Measurements from ENCODE around the gene PTPRH. TPM values are rescaled to one million over a fixed set of nuclear protein-coding genes. Genes with fewer than 3 reads are reported as not detected.

The PTPRH gene
- total RNA-seq, 2 experiments from 2014 or later = not detected

- POLR2A ChIA-PET = interaction anchor here (0.6 kb wide), 1 partner anchor 32 kb away, joined by 7 read pairs; no protein-coding TSS in a partner anchor
- TF ChIP-seq CTCF (conservative IDR thresholded peaks at IDR 0.05; ENCODE audit: low read length) = no peak
- TF ChIP-seq EZH2phosphoT487 (IDR thresholded peaks at IDR 0.05; ENCODE audit: borderline replicate concordance, low read depth, low read length) = no peak
- intact Hi-C loops (cut with micrococcal nuclease; ENCODE audit: unreplicated experiment) = loop anchor here (2.0 kb wide), 1 partner anchor 80 kb away; the partner anchor contains the start of gene PPP6R1
- CTCF ChIA-PET (ENCODE audit: unreplicated experiment) = no interaction called here
- Histone ChIP-seq H4K20me1 (ENCODE audit: insufficient read depth, low read length) (no peaks in the 10 kb centered on the region), H3K36me3 (ENCODE audit: insufficient read depth, low read length) (no peaks in the 10 kb centered on the region), H3K4me2 (ENCODE audit: low read length) (peak overlapping the region; percentile 75), H3K79me2 (ENCODE audit: insufficient read depth, low read depth, low read length) (no peaks in the 10 kb centered on the region), H3K27ac (ENCODE audit: low read depth, low read length, poor library complexity, severe bottlenecking) (no peak overlapping the region), H3K4me1 (ENCODE audit: insufficient read depth, low read length, poor library complexity, severe bottlenecking) (peaks cover 26% of the 10 kb centered on the region), H3K9me2 (ENCODE audit: insufficient read depth, low read length) (no peaks in the 10 kb centered on the region), H2AFZ (ENCODE audit: low read length) (peak overlapping the region; percentile 10; the same call in 1 of the 2 replicates), H3K4me3 (ENCODE audit: low read depth, low read length, poor library complexity, severe bottlenecking) (peak overlapping the region; percentile 65), H3K9me3 (ENCODE audit: low read length) (no peaks in the 10 kb centered on the region)
- peak; percentile 90 for DNase-seq (ENCODE audit: low spot score)
- no TSS peak for BruUV-seq (replicated peaks)
These were observed 30.3 kb downstream of the PTPRH start for GRCh38 chr19:55178781-55179599.

DNA sequence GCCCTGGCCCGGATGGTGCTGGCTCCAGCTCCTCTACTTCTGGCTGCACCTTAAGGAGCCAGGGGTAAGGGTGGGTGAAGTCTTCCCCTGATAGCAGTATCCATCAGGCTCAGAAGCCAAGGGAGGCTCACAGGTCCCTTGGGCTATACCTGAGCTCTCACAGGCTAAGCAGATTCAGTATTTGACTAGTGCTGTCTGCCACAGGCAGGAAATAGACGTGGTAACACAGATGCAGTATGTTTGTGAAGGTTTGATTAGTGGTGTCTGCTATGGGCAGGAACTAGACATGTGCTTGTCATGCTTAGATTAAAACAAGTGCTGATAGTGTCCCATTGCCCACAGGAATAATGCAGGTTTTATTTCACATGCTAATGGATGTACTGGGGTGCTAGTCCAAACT, 33.2 kb downstream of the PTPRH start:
- Histone ChIP-seq H3K9me3 (ENCODE audit: low read length) (no peaks in the 10 kb centered on the region), H3K4me1 (ENCODE audit: insufficient read depth, low read length, poor library complexity, severe bottlenecking) (peaks cover 37% of the 10 kb centered on the region), H3K79me2 (ENCODE audit: insufficient read depth, low read depth, low read length) (no peaks in the 10 kb centered on the region), H4K20me1 (ENCODE audit: insufficient read depth, low read length) (no peaks in the 10 kb centered on the region), H3K9me2 (ENCODE audit: insufficient read depth, low read length) (no peaks in the 10 kb centered on the region), H3K4me2 (ENCODE audit: low read length) (no peak overlapping the region), H3K27ac (ENCODE audit: low read depth, low read length, poor library complexity, severe bottlenecking) (no peak overlapping the region), H3K36me3 (ENCODE audit: insufficient read depth, low read length) (no peaks in the 10 kb centered on the region), H2AFZ (ENCODE audit: low read length) (peak overlapping the region; percentile 34), H3K4me3 (ENCODE audit: low read depth, low read length, poor library complexity, severe bottlenecking) (no peak overlapping the region)
- peak; percentile 71 for DNase-seq (ENCODE audit: low spot score)
- BruUV-seq (replicated peaks) = no TSS peak
- intact Hi-C loops (cut with micrococcal nuclease; ENCODE audit: unreplicated experiment) = no loop called here
- ChIA-PET CTCF (ENCODE audit: unreplicated experiment) (no interaction called here), POLR2A (interaction anchor here (1.3 kb wide), 1 partner anchor 25 kb away, joined by 3 read pairs; no protein-coding TSS in a partner anchor)
- TF ChIP-seq CTCF (conservative IDR thresholded peaks at IDR 0.05; ENCODE audit: low read length) (no peak), EZH2phosphoT487 (IDR thresholded peaks at IDR 0.05; ENCODE audit: borderline replicate concordance, low read depth, low read length) (no peak)
